Smooth muscle cell (in vitro differentiated cells): ENCODE data around the gene KMT5C. TPM values are rescaled to one million over a fixed set of nuclear protein-coding genes. Genes with fewer than 3 reads are reported as not detected.

Source experiments
- DNase-seq: peaks from one replicate; lab custom pipeline; 2025; ENCODE audit not compliant: unreplicated experiment; lab: John Stamatoyannopoulos, UW
- H2AFZ ChIP-seq: fragments of 200-600 bp; sonication (generic); 2 replicates; pipeline ENCODE4 v1.6.0; 2016; ENCODE audit warnings: antibody characterized with exemption, low read depth, mild to moderate bottlenecking
- H3F3A ChIP-seq: fragments of 200-600 bp; sonication (generic); 2 replicates; pipeline ENCODE4 v1.6.0; 2017; ENCODE audit warnings: antibody characterized with exemption, low read depth
- H3K27ac ChIP-seq: fragments of 200-600 bp; sonication (generic); 2 replicates; pipeline ENCODE4 v1.5.1; 2016; ENCODE audit warnings: low read depth, mild to moderate bottlenecking
- H3K27me3 ChIP-seq: fragments of 200-600 bp; sonication (generic); 2 replicates; pipeline ENCODE4 v1.6.1; 2016; ENCODE audit warnings: low read depth, mild to moderate bottlenecking
- H3K36me3 ChIP-seq: fragments of 200-600 bp; sonication (generic); 2 replicates; pipeline ENCODE4 v1.5.1; 2016; ENCODE audit warnings: low read depth
- H3K4me1 ChIP-seq: fragments of 200-600 bp; sonication (generic); 2 replicates; pipeline ENCODE4 v1.5.1; 2016; ENCODE audit warnings: low read depth
- H3K4me2 ChIP-seq: fragments of 200-600 bp; sonication (generic); 2 replicates; pipeline ENCODE4 v1.6.0; 2016; ENCODE audit warnings: mild to moderate bottlenecking
- H3K4me3 ChIP-seq: fragments of 200-600 bp; sonication (generic); 2 replicates; pipeline ENCODE4 v1.5.1; 2016; ENCODE audit warnings: mild to moderate bottlenecking
- H3K79me2 ChIP-seq: fragments of 200-600 bp; sonication (generic); 2 replicates; pipeline ENCODE4 v1.6.0; 2016; ENCODE audit warnings: low read depth, mild to moderate bottlenecking
- H3K9ac ChIP-seq: fragments of 200-600 bp; sonication (generic); 2 replicates; pipeline ENCODE4 v1.6.0; 2016; ENCODE audit warnings: low read depth
- H3K9me3 ChIP-seq: fragments of 200-600 bp; sonication (generic); replicated peaks from 2 replicates; pipeline ENCODE4 v1.5.1; 2016; ENCODE audit warnings: low read depth
- H4K20me1 ChIP-seq: fragments of 200-600 bp; sonication (generic); 2 replicates; pipeline ENCODE4 v1.6.0; 2016; ENCODE audit warnings: low read depth
- whole genome bisulfite sequencing: methylation state at CpG from one replicate; pipeline ENCODE4 v1.1.7; 2016; ENCODE audit warnings: low lambda C conversion rate; 5-methylcytosine and 5-hydroxymethylcytosine counted together
- polyA plus RNA-seq: library from polyadenylated mRNA; unstranded; fragments of >200 nt; fragmentation: Nextera tagmentation; extraction: Ambion mirVana; gene quantifications from 2 replicates; pipeline ENCODE4 v1.2.1, GENCODE V29; 2016
- total RNA-seq: library from RNA; depleted of rRNA; stranded (reverse); fragments of >200 nt; gene quantifications from 2 replicates; pipeline ENCODE4 v1.2.3, GENCODE V29; 2014
- TF ChIP-seq, protein P1 (sequence below): fragments of 200-600 bp; sonication (generic); IDR thresholded peaks from 2 replicates; pipeline ENCODE4 v1.5.1; 2017; ENCODE audit warnings: borderline replicate concordance, mild to moderate bottlenecking, antibody characterized with exemption; ENCODE audit not compliant: insufficient read depth, poor library complexity, severe bottlenecking

Gene KMT5C
- total and polyA plus RNA-seq, 2 experiments from 2014 or later: 23.2 to 26.1 TPM

DNA sequence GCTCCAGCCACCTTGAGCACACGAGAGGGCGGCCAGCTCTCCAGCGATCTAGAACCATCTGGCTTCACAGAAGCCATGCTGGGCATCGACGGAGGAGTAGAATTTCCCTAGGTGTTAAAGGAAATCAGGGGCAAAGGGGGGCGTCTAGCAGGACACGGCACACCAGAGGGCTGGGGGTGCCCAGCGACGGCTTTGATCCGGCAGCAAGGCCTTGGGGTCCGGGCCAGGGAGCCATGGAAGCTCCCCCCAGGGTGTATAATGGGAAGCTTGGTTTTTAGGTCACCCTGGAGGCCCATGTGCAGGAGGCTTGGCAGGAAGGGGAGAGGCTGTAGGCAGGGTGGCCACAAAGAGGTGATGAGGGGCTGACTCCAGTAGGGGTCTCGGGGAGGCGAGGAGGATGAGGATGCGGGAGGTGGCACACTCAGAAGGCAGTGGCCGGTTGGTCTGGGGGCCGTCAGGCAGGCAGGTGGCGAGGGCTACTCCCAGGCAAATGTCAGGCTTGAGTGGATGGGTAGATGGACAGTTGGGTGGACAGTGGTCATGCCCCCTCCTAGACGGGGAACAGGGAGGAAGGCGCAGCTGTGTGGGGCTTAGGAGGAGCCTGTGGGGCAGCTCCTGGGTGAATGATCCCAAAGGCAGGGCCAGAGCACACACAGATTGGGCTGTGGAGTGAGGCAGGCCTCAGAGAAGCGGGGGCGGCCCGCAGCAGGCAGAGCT, 5.6 kb downstream of the KMT5C start:
- Histone ChIP-seq H3K36me3 (no peaks in the 10 kb centered on the region), H3K27ac (no peak overlapping the region), H3K4me1 (peaks cover 13% of the 10 kb centered on the region), H3K4me2 (no peak overlapping the region), H3K27me3 (no peaks in the 10 kb centered on the region), H3K9ac (no peak overlapping the region), H3K9me3 (no peaks in the 10 kb centered on the region), H3K4me3 (no peak overlapping the region), H3K79me2 (peaks cover 14% of the 10 kb centered on the region), H2AFZ (no peak overlapping the region), H4K20me1 (peaks cover 12% of the 10 kb centered on the region), H3F3A (no peaks in the 10 kb centered on the region)
- no peak for DNase-seq
- 94% methylated on average over 21 of the region's 22 CpGs for WGBS
- TF ChIP-seq, protein P1, sequence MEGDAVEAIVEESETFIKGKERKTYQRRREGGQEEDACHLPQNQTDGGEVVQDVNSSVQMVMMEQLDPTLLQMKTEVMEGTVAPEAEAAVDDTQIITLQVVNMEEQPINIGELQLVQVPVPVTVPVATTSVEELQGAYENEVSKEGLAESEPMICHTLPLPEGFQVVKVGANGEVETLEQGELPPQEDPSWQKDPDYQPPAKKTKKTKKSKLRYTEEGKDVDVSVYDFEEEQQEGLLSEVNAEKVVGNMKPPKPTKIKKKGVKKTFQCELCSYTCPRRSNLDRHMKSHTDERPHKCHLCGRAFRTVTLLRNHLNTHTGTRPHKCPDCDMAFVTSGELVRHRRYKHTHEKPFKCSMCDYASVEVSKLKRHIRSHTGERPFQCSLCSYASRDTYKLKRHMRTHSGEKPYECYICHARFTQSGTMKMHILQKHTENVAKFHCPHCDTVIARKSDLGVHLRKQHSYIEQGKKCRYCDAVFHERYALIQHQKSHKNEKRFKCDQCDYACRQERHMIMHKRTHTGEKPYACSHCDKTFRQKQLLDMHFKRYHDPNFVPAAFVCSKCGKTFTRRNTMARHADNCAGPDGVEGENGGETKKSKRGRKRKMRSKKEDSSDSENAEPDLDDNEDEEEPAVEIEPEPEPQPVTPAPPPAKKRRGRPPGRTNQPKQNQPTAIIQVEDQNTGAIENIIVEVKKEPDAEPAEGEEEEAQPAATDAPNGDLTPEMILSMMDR: no peak

DNA sequence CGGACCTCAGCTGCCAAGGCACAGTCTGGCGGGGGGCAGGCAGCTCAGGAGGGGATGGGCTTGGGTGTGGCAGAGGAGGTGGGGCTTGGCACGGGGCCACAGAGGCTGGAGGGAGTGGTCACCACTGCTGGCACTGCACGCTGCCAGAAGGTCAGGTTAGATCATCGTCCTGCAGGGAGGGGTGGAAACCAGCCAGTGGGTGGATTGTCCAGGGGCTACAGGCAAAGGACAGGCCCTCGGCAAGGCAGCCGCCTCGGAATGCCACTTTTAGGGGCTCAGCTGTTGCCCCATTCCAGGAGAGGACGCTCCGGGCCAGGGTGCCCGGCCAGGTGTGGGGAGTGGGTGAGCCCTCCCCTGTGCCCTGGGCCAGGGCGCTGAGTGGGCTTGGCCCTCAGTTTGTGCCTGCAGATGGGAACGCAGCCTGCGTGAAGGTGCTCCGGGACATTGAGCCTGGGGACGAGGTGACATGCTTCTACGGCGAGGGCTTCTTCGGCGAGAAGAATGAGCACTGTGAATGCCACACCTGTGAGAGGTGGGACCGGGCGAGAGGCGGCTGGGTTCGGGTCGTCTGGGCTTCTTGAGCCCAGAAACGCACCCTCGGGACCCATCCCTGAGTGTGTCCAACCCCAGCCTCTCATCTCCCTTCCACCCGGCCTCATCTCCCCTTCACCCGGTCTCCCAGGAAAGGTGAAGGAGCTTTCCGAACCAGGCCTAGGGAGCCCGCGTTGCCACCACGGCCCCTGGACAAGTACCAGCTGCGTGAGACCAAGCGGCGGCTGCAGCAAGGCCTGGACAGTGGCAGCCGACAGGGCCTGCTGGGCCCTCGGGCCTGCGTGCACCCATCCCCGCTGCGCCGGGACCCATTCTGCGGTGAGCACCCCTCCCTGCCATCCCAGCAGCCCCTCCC, 6.4 kb downstream of the KMT5C start:
- no peak overlapping the region for H2AFZ ChIP-seq
- H3K4me2 ChIP-seq: no peak overlapping the region
- DNase-seq: no peak
- H3K79me2 ChIP-seq: peaks cover 5% of the 10 kb centered on the region
- H3K27ac ChIP-seq: no peak overlapping the region
- H3F3A ChIP-seq: no peaks in the 10 kb centered on the region
- H3K9ac ChIP-seq: no peak overlapping the region
- peaks cover 8% of the 10 kb centered on the region for H4K20me1 ChIP-seq
- H3K4me1 ChIP-seq: peaks cover 13% of the 10 kb centered on the region
- no peaks in the 10 kb centered on the region for H3K9me3 ChIP-seq
- H3K4me3 ChIP-seq: no peak overlapping the region
- no peaks in the 10 kb centered on the region for H3K36me3 ChIP-seq
- TF ChIP-seq, protein P1: no peak
- H3K27me3 ChIP-seq: no peaks in the 10 kb centered on the region
- 90% methylated on average over 41 of the region's 43 CpGs for WGBS

DNA sequence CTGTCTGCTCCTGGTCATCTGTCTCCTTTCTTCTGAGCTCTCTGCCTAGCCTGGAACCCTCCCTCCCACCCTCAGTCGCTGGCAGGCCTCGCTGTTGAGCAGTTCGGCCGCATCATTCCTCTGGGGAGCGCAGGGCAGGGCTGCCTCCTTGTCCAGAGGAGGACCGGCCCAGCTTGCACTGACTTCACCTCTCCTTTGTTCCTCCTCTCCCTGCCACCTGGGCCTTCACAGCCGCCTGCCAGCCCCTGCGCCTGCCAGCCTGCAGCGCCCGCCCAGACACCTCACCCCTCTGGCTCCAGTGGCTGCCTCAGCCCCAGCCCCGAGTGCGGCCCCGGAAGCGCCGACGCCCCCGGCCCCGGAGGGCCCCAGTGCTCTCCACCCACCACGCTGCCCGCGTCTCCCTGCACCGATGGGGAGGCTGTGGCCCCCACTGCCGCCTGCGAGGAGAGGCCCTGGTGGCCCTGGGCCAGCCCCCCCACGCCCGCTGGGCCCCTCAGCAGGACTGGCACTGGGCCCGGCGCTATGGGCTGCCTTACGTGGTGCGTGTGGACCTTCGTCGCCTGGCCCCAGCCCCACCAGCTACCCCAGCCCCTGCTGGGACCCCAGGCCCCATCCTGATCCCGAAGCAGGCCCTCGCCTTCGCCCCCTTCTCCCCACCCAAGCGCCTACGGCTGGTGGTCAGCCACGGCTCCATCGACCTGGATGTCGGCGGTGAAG, 7.2 kb downstream of the KMT5C start:
- no peaks in the 10 kb centered on the region for H3K9me3 ChIP-seq
- peaks cover under 1% of the 10 kb centered on the region for H4K20me1 ChIP-seq
- H3K27ac ChIP-seq: no peak overlapping the region
- peaks cover 4% of the 10 kb centered on the region for H3K27me3 ChIP-seq
- H3K4me2 ChIP-seq: no peak overlapping the region
- TF ChIP-seq, protein P1: no peak
- H3K79me2 ChIP-seq: no peaks in the 10 kb centered on the region
- no peak overlapping the region for H3K4me3 ChIP-seq
- no peaks in the 10 kb centered on the region for H3K36me3 ChIP-seq
- H3K4me1 ChIP-seq: peaks cover 7% of the 10 kb centered on the region
- H3K9ac ChIP-seq: no peak overlapping the region
- no peaks in the 10 kb centered on the region for H3F3A ChIP-seq
- no peak overlapping the region for H2AFZ ChIP-seq
- WGBS: 95% methylated on average over 29 of the region's 41 CpGs
- DNase-seq: no peak
